ENCODE results near the gene TLCD1.

DNA sequence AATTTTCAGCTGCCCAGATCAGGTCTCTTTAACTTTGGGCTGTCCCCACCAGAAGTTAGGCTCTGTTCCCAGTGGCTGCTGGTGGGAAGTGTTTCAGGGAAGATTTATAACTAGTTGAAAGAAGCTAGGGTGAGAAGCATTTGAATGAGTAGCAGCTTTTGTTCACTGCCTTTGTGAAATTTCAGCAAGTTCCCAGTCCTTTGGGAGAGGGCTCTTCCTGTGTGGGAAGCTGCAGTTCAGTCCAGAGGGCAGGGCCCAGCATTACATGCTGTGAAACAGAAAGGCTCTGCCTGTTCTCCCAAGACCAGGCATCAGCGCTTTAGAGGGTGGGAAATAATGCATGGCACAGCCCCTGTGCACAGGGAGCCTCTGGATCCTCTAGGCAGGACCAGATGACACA, 32.2 kb downstream of the TLCD1 start:
- TF ChIP-seq POLR2AphosphoS5 (IDR thresholded peaks at IDR 0.05; ENCODE audit: borderline replicate concordance, low read depth, low read length) (no peak), EZH2 (IDR thresholded peaks at IDR 0.05) (no peak)

Data from SK-N-MC (cell line).